GM19463 (cell line): ENCODE data around the gene PPP4R2.

Source experiments
- ATAC-seq: cut with Tn5 transposase; IDR thresholded peaks from one replicate; pipeline ENCODE4 v1.9.1; 2021; ENCODE audit warnings: mild to moderate bottlenecking, moderate library complexity; ENCODE audit not compliant: unreplicated experiment

PPP4R2 gene

DNA sequence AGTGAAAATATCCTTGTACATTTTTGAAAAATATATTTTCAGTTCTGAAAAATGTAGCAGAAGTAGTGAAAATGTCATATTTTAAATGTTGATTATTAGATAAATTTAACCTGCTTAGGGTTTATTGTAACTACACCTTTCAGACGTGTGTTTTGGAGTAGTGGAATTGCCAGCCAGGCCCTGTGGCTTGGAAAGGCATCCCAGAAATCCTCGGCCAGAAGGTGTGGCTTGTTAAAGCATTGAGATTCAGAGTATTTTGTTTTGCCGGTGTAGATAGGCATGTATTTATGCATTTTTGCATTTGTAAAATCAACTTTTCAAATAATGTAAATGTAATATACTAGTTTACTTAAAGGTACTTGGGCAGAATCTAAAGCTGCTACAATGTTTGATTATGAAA is 71.8 kb downstream of the PPP4R2 start:
- ATAC-seq = no peak

DNA sequence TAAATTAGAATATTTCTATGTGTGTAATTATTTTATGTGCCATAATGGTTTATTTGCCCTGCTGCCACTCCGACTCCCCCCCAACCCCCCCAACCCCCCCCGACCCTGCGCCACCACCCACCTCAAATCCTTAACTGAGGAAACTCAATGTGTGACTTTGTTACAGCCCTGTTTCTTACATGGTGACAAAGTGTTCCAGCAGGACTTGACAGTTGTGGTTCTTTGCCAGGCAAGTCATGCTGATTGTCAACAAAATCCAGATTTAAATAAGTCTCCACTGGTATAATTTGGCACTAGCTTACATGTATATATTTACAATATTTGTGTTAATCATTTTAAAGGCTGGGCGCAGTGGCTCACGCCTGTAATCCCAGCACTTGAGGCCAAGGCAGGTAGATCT is 72.6 kb downstream of the PPP4R2 start:
- no peak for ATAC-seq

- ATAC-seq = no peak
Observed at GRCh38 chr3:73069775-73070444, 73.3 kb downstream of the PPP4R2 start.

DNA sequence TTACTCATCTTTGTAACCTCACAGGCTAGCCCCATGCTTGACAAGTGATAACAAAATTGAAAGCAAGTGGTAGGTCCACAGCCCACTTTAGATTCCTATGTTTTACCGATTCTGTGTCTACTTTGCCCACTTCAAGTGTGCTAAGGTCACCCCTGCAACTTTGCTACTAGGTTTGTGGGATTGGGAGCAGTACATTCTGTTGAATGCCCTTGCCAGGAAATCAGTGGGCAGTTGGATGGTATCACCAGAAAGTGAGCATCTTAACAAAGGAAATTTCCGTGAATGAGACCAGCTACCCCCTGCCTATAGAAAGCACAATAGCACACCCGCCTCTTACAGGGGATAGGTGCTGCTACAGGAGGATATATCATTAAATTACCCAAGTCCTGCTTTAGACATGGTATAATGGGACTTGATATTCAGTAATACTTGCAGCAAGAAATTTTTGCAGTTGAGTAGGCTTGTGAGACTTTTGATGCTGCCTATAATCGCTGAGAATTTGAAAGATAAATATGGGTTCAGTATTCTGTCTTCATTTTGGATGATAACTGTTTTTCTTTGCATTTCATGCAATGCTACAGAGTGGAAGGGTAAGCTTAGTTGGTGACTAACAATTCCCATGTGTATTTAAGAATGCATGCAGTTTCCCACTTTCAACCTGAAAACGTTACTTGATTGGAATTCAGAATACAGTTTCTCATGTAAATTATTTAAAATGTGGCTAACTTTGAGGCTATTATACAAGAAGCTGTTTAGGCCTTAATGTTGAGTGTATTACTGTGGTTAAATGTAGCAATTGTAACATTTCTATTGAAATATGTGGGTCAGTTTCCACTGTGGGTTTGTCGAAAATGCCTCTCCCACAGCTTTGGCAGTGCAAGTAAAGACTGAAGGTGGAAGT is 74.3 kb downstream of the PPP4R2 start:
- ATAC-seq = no peak

GRCh38 chr3:73071952-73072351 is 75.3 kb downstream of the PPP4R2 start:
- ATAC-seq = no peak

GRCh38 chr3:73072634-73073033 is 76.0 kb downstream of the PPP4R2 start:
- ATAC-seq = no peak

DNA sequence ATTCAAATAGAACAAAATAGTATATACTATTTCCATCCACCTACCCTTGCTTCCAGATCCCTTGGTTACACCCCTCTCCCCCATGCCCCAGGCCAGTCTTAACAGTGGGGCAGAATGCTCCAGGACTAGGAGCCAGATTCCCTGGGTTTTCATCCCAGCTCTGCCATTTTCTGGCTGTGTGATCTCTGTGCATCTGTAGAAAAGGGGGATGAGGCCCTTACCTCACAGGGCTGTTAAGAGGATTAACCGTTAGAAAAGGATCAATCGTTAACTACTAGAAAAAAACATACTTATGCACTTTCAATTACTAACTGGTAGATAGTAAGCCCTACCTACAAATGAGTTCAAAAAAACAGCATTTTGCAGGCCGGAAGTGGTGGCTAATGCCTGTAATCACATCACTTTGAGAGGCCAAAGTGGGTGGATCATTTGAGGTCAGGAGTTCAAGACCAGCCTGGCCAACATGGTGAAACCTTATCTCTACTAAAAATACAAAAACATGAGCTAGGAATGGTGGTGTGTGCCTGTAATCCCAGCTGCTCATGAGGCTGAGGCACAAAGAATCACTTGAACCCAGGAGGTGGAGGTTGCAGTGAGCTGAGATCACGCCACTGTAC is 76.6 kb downstream of the PPP4R2 start:
- no peak for ATAC-seq

GRCh38 chr3:73074781-73075180 is 78.2 kb downstream of the PPP4R2 start:
- ATAC-seq = no peak

GRCh38 chr3:73080216-73080966 is 83.8 kb downstream of the PPP4R2 start:
- ATAC-seq = peak; percentile 75

GRCh38 chr3:73081140-73081539 is 84.5 kb downstream of the PPP4R2 start:
- no peak for ATAC-seq

GRCh38 chr3:73084170-73084569 is 87.6 kb downstream of the PPP4R2 start:
- ATAC-seq = no peak

GRCh38 chr3:73086071-73086494 is 89.5 kb downstream of the PPP4R2 start:
- ATAC-seq = no peak

DNA sequence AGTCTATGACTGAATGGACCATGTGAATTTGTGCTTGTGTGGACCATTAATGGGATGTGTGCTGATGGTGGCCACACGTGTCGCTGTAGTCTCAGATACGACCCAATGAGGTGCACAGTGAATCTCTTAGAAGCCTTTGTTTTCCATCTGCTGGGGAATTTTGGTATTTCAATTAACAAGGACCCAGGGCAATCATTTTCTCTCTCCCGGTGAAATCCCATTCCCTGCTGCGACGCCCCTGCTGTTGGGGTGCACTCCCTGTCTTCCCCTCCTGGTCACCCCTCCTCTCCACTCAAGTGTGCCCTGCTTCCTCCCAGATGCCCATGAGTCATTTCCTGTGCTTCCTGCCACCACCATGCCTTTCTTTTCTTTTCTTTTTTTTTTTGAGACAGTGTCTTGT is 97.5 kb downstream of the PPP4R2 start:
- peak; percentile 69 for ATAC-seq

- no peak for ATAC-seq
Observed at GRCh38 chr3:73094951-73095350, 98.3 kb downstream of the PPP4R2 start.

GRCh38 chr3:73096169-73096568 is 99.6 kb downstream of the PPP4R2 start:
- ATAC-seq = no peak

- ATAC-seq = no peak
Observed at GRCh38 chr3:73098026-73098425, 101.4 kb downstream of the PPP4R2 start.

GRCh38 chr3:73098873-73099272 is 102.3 kb downstream of the PPP4R2 start:
- no peak for ATAC-seq

DNA sequence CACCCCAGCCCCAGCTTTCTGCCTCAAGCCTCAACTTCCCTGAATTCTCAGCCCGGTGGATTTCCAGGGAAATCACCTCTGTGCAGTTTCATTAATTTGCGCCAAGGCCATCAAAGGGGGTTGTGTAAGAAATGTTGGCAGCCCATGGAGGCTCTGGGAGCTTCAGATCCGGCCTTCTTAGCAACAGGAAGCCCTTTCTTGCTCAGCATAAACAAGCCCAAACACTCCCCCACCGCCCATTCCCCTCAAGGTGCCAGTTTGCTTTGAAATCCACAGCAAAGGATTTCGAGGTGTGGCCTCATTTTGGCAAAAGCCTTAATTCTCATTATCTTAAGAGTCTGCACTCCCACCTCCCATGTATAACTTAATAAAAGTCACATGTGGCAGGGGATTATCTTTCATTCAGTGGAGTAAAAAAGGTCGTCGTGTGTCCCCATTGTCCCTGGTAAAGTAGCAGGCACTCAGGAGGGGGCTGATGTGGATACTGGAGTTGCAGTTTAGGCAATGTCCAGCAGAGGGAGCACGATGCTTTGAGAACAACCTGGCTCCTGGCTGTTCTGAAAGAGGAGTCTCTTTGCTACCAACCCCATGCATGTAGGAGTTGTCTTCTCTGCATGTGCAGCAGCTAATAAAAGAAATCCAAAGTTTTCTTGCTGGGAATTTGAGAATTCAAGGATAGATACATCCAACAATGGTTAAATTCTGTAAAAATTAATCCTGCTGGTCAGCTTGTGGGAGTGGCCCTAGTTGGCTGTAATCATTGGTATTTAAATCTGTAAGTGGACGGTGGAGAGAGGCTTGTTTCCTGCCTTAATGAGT is 104.3 kb downstream of the PPP4R2 start:
- ATAC-seq = peak; percentile 91

DNA sequence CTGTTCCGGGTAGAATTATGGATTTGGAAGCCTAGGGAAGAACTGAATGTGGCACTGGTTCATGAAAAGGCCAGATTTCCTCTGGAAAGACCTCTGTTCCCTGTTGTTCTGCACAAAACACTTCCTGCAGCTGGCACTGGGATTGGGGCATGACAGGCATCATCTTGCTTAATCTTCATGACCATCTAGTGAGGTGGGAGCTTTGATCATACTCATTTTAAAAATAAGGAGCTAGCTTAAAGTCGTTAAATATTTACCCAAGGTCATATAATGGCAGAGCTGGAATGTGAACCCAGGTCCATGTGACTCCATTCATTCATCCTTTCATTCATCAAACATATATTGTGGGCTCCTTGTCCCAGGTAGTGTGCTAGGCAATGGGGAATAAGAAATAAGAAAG is 105.3 kb downstream of the PPP4R2 start:
- ATAC-seq = no peak

DNA sequence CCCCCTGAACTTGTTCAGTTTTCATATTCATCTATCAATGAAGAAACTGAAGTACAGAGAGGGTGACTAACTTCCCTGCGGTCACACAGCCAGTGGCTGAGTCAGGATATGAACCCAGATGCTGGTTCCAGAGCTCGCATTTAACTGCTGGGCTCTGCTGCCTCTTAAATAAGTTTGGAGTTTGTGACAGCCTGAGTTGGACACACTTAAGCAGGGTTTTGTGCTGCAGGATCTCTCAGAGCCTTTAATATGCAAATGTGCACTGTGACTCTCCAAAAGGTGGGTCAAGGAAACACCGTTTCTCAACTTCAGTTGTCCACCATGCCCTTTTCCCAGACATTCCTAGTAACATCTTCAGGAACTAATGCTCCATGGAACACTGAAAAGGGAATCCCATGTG is 110.6 kb downstream of the PPP4R2 start:
- no peak for ATAC-seq
